Loucy (cell line): ENCODE data around the gene ATG2A.

Experiments
- CTCF ChIP-seq: fragments of 200-600 bp; sonication (generic); conservative IDR thresholded peaks from 2 replicates; pipeline ENCODE4 v1.5.1; 2014; ENCODE audit warnings: mild to moderate bottlenecking, antibody characterized with exemption, low read length
- EZH2phosphoT487 ChIP-seq: fragments of 200-600 bp; IDR thresholded peaks from 2 replicates; pipeline ENCODE4 v1.6.1; 2018; ENCODE audit warnings: antibody characterized with exemption, mild to moderate bottlenecking, moderate library complexity, borderline replicate concordance

GRCh38 chr11:64923944-64924909, 7.2 kb upstream of the ATG2A start, which contains the start of gene PPP2R5B:
- TF ChIP-seq CTCF (no peak), EZH2phosphoT487 (no peak)
